Glutamatergic neuron (in vitro differentiated cells): Measurements from ENCODE around the gene UBR3. TPM values are rescaled to one million over a fixed set of nuclear protein-coding genes. Genes with fewer than 3 reads are reported as not detected.

ENCODE experiments used
- DNase-seq: peaks from one replicate; pipeline ENCODE4 v3.0.0; 2022
- H3K27ac Mint-ChIP-seq: one replicate; pipeline ENCODE4 v1.8.0; 2020; ENCODE audit warnings: mild to moderate bottlenecking, mixed read lengths, inconsistent platforms; ENCODE audit not compliant: unreplicated experiment
- H3K27me3 Mint-ChIP-seq: one replicate; pipeline ENCODE4 v1.8.0; 2020; ENCODE audit warnings: mild to moderate bottlenecking, moderate library complexity, mixed read lengths, inconsistent platforms; ENCODE audit not compliant: unreplicated experiment
- H3K36me3 Mint-ChIP-seq: one replicate; pipeline ENCODE4 v1.8.0; 2020; ENCODE audit warnings: mild to moderate bottlenecking, mixed read lengths, inconsistent platforms; ENCODE audit not compliant: unreplicated experiment
- H3K4me1 Mint-ChIP-seq: one replicate; pipeline ENCODE4 v1.8.0; 2020; ENCODE audit warnings: mild to moderate bottlenecking, low read depth, mixed read lengths, inconsistent platforms; ENCODE audit not compliant: unreplicated experiment
- H3K4me3 Mint-ChIP-seq: one replicate; pipeline ENCODE4 v1.8.0; 2020; ENCODE audit warnings: mild to moderate bottlenecking, mixed read lengths, inconsistent platforms; ENCODE audit not compliant: unreplicated experiment
- H3K9me3 Mint-ChIP-seq: one replicate; pipeline ENCODE4 v1.8.0; 2020; ENCODE audit warnings: mild to moderate bottlenecking, moderate library complexity, mixed read lengths, inconsistent platforms; ENCODE audit not compliant: unreplicated experiment
- CTCF ChIP-seq: fragments of 200-600 bp; sonication (generic); IDR thresholded peaks from one replicate; pipeline ENCODE4 v1.5.0; 2021; ENCODE audit not compliant: partially characterized antibody, unreplicated experiment
- total RNA-seq: library from RNA; stranded (reverse); fragmentation: NEBNext Ultra II Directional; extraction: Animal tissue kit (Norgen Biotek cat#: 25700); gene quantifications from one replicate; pipeline ENCODE4 v1.2.1, GENCODE V29; 2021; ENCODE audit not compliant: unreplicated experiment

Gene UBR3
- total RNA-seq, 1 donor from 2014 or later, result 59.8 TPM

GRCh38 chr2:169980643-169981042, 153.4 kb downstream of the UBR3 start:
- TF ChIP-seq CTCF, result no peak
- H3K4me3 Mint-ChIP-seq, result no peak overlapping the region

DNA sequence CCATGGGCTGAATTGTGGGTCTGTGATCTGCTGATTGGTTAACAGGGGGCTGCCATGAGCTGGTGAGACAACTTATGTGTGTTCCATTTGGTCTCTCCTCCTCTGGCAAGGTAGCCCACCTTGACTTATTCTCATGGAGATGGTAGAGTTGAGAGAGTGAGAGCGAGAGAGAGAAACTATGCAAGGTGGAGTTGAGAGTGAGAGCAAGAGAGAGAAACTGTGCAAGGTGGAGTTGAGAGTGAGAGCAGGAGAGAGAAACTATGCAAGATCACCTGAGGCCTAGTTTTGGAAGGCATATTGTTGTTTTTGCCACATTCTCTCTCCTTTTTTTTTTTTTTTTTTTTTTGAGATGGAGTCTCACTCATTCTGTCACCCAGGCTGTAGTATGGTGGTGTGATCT, 155.7 kb downstream of the UBR3 start:
- no peaks in the 10 kb centered on the region for H3K9me3 Mint-ChIP-seq
- H3K4me3 Mint-ChIP-seq, result no peak overlapping the region
- peak overlapping the region; percentile 28 for H3K27ac Mint-ChIP-seq

More at GRCh38 chr2:169980643-169981042, 153.4 kb downstream of the UBR3 start:
- DNase-seq, result no peak
- peaks cover 2% of the 10 kb centered on the region for H3K27me3 Mint-ChIP-seq
- peaks cover 20% of the 10 kb centered on the region for H3K36me3 Mint-ChIP-seq
- no peaks in the 10 kb centered on the region for H3K4me1 Mint-ChIP-seq
- H3K9me3 Mint-ChIP-seq, result peaks cover 4% of the 10 kb centered on the region
- no peak overlapping the region for H3K27ac Mint-ChIP-seq

GRCh38 chr2:169983506-169983905, 156.3 kb downstream of the UBR3 start:
- no peak for DNase-seq

More for the DNA sequence above, 155.7 kb downstream of the UBR3 start:
- Mint-ChIP-seq H3K36me3 (peaks cover 4% of the 10 kb centered on the region), H3K4me1 (no peaks in the 10 kb centered on the region), H3K27me3 (peaks cover 3% of the 10 kb centered on the region)
- no peak for TF ChIP-seq CTCF
- DNase-seq, result no peak

GRCh38 chr2:169984145-169984544, 156.9 kb downstream of the UBR3 start:
- H3K36me3 Mint-ChIP-seq, result peaks cover 4% of the 10 kb centered on the region
- no peak overlapping the region for H3K27ac Mint-ChIP-seq
- H3K9me3 Mint-ChIP-seq, result no peaks in the 10 kb centered on the region
- no peak overlapping the region for H3K4me3 Mint-ChIP-seq
- H3K27me3 Mint-ChIP-seq, result peaks cover 3% of the 10 kb centered on the region
- DNase-seq, result no peak
- no peaks in the 10 kb centered on the region for H3K4me1 Mint-ChIP-seq
- TF ChIP-seq CTCF, result no peak

More at GRCh38 chr2:169983506-169983905, 156.3 kb downstream of the UBR3 start:
- peaks cover 3% of the 10 kb centered on the region for H3K27me3 Mint-ChIP-seq
- no peak for TF ChIP-seq CTCF
- peaks cover 4% of the 10 kb centered on the region for H3K36me3 Mint-ChIP-seq
- no peaks in the 10 kb centered on the region for H3K4me1 Mint-ChIP-seq
- no peak overlapping the region for H3K4me3 Mint-ChIP-seq
- H3K9me3 Mint-ChIP-seq, result no peaks in the 10 kb centered on the region
- H3K27ac Mint-ChIP-seq, result no peak overlapping the region

DNA sequence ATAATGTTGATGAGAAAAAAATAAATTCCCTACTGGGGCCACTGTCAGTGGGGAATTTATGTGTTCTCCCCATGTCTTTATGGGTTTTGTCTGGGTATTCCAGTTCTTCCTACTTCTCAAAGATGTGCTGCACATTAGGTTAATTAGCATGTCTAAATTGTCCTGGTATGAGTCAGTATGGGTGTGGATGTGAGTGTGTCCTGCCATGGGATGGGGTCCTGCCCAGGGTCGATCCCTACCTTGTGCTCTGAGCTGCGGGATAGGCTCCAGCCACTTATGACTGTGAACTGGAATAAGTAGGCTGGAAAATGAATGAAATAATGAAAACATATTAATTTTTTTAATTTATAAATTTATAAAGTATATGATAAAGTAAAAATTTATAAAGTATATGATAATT, 167.5 kb downstream of the UBR3 start:
- Mint-ChIP-seq H3K27ac (no peak overlapping the region), H3K36me3 (no peaks in the 10 kb centered on the region), H3K9me3 (no peaks in the 10 kb centered on the region), H3K4me3 (no peak overlapping the region), H3K4me1 (no peaks in the 10 kb centered on the region), H3K27me3 (no peaks in the 10 kb centered on the region)
- no peak for TF ChIP-seq CTCF
- DNase-seq, result no peak
